Measurements from ENCODE around the gene RPL28. TPM values are rescaled to one million over a fixed set of nuclear protein-coding genes. Genes with fewer than 3 reads are reported as not detected.

Gene RPL28
- total RNA-seq, 2 donors from 2014 or later = 113 to 268 TPM

DNA sequence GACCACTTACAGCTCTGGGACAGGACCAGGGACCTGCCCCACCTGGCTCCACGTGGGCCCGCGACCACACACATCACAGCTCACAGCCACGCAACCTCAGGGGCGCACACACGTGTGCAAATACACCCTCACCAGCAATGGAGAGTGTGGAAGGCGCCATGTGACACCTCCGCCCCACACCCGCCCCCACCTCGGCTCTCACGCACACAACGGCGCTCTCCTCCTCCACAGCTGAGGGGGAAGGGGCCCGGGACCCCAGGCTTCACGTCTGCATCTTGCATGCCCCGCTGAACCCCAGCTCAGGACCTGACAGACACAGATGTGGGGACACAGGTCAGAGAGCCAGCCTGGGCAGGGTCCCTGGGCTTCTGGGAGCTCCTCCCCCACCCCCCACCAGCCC is 63.7 kb downstream of the RPL28 start:
- Histone ChIP-seq H3K27ac (no peak overlapping the region), H3K9me3 (no peaks in the 10 kb centered on the region), H3K36me3 (replicated peaks in 1 of 2; ENCODE audit: insufficient read depth in 1 of 2, low read depth in 2 of 2) (no peaks in the 10 kb centered on the region), H3K4me1 (peaks cover 18% of the 10 kb centered on the region), H3K4me3 (no peak overlapping the region), H3K27me3 (peaks cover 0 to 14% of the 10 kb centered on the region in 2 donors)
- TF ChIP-seq POLR2A (IDR thresholded peaks at IDR 0.05) (no peak), CTCF (IDR thresholded peaks at IDR 0.05) (no peak)
- WGBS, 2 donors = 15% methylated on average over 10 of the region's 16 CpGs; no CpG with 5 or more reads in 1 of the 2 donors
- no peak for DNase-seq
- intact Hi-C loops (cut with DNase I) = no loop called here
- no peak for ATAC-seq

DNA sequence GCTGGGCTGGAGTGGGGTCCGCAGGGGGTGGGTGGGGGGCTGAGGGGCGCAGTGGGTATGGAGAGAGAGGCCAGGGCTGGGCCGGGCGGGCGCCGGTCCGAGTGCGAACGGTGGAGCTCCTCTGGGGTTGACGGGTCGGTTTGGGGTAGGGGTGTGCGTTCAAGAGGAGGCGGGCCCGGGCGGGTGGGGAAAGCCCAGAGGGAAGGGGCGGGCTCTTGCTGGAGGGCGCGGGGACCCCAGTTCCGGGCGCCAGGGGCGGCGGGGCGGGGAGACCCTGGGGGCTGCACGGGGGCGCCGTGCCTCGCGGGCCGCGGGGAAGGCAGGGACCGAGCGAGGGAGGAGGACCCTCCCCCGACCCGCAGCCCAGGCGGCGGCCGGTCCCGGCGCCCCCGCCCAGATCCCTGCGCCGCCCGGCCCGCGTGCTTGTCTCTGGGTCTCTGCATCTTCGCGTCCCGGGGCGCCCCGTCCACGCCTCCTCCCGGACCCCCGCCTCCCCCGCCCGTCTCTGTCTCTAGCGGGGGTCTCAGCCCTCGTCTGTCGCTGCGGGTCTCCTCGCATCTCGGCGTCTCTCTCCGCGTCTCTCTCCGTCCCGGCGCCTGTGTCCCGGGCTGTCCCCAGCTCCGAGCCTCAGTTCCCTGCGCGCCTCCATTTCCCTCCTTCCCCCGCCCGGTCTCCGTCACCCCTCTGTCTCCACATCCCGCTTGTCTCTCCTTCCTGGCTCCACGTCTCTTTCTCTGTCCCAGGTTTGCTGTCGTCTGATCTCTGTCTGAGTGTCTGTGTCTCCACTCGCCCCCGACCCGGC is 65.6 kb downstream of the RPL28 start:
- ATAC-seq (no peak), DNase-seq (no peak)
- Histone ChIP-seq H3K27ac (no peak overlapping the region), H3K4me1 (peaks cover 18% of the 10 kb centered on the region), H3K36me3 (replicated peaks in 1 of 2; ENCODE audit: insufficient read depth in 1 of 2, low read depth in 2 of 2) (no peaks in the 10 kb centered on the region), H3K27me3 (peaks cover 0 to 14% of the 10 kb centered on the region in 2 donors), H3K9me3 (no peaks in the 10 kb centered on the region), H3K4me3 (no peak overlapping the region)
- no peak for TF ChIP-seq POLR2A (IDR thresholded peaks at IDR 0.05)
- TF ChIP-seq CTCF (IDR thresholded peaks at IDR 0.05) = no peak
- 2 to 6% methylated on average over 17 to 65 of the region's 80 CpGs for whole genome bisulfite sequencing, 2 donors
- intact Hi-C loops (cut with DNase I) = no loop called here

DNA sequence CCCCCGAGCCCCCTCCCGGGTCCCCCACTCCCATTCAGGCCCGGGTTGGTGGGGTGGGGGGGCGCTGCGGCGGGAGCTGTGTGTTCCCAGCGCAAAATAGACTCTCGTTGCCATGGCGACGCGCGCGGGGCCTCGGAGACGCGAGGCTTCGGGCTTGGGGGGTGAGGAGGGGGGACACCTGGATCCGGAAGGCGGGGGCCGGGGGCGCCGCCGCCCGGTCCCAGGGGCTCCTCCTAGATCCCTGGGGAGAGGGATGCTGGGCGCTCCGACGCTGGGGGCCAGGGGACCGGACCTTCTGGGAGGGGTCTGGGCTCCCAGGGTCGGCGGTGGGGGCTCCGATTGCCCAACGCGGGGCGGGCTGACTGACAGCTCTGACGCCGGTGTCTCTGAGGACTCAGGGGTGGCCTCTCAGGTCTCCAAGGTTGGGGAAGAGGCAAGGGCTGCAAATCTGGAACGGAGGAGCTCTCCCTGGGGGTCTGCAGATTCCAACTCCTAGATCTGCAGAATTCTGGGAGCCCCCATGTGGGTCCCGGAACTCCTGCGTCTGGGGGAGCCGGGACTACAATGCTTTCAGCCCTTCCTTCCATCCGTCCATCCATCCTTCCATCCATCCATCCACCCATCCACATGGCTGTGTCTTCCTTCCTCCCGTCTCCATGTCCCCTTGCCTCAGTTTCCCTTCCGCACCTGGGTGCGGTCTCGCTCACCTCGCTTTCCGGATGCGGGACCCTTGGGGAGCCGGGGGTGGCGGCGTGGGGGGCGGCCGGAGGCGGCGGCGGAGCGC is 66.4 kb downstream of the RPL28 start:
- H3K27ac ChIP-seq = no peak overlapping the region
- ATAC-seq (no peak), DNase-seq (no peak)
- no peaks in the 10 kb centered on the region for H3K9me3 ChIP-seq
- H3K4me3 ChIP-seq = no peak overlapping the region
- no peak for TF ChIP-seq POLR2A (IDR thresholded peaks at IDR 0.05)
- TF ChIP-seq CTCF (IDR thresholded peaks at IDR 0.05) = no peak
- intact Hi-C loops (cut with DNase I) = no loop called here
- H3K27me3 ChIP-seq = peaks cover 0 to 14% of the 10 kb centered on the region in 2 donors
- peaks cover 18% of the 10 kb centered on the region for H3K4me1 ChIP-seq
- WGBS, 2 donors = 6 to 20% methylated on average over 25 to 37 of the region's 57 CpGs
- no peaks in the 10 kb centered on the region for H3K36me3 ChIP-seq (replicated peaks in 1 of 2; ENCODE audit: insufficient read depth in 1 of 2, low read depth in 2 of 2)

Other genes with a start within 250 kb of the RPL28 start
- not detected for gene TNNT1, start 236.7 kb upstream of the RPL28 start, total RNA-seq
- not detected for gene TNNI3, start 228.2 kb upstream of the RPL28 start, total RNA-seq
- 1 to 10 TPM; 1.6 TPM for gene DNAAF3, start 219.3 kb upstream of the RPL28 start, total RNA-seq
- gene SYT5, start 205.6 kb upstream of the RPL28 start, total RNA-seq = under 1 TPM in 1 of 2 donors, not detected in 1; 0.26 TPM
- gene PTPRH, start 176.4 kb upstream of the RPL28 start, total RNA-seq = 10 to 100 TPM; 14.8 to 15.8 TPM
- 1 to 10 TPM; 1.6 to 3.0 TPM for gene TMEM86B, start 157.2 kb upstream of the RPL28 start, total RNA-seq
- gene PPP6R1, start 126.9 kb upstream of the RPL28 start, total RNA-seq = 10 to 100 TPM; 19.2 to 20.8 TPM
- gene HSPBP1, start 105.8 kb upstream of the RPL28 start, total RNA-seq = 10 to 100 TPM; 12.5 to 51.1 TPM
- gene BRSK1, start 101.9 kb upstream of the RPL28 start, total RNA-seq = 1 to 10 TPM in 1 of 2 donors, under 1 TPM in 1; 0.66 to 1.0 TPM
- gene TMEM150B, start 60.6 kb upstream of the RPL28 start, total RNA-seq = 1 to 10 TPM in 1 of 2 donors, not detected in 1; 1.0 TPM
- gene KMT5C, start 46.1 kb upstream of the RPL28 start, total RNA-seq = 10 to 100 TPM; 14.8 to 17.6 TPM
- 1 to 10 TPM in 1 of 2 donors, not detected in 1; 1.6 TPM for gene COX6B2, start 31.2 kb upstream of the RPL28 start, total RNA-seq
- not detected for gene GARIN5B, start 22.7 kb upstream of the RPL28 start, total RNA-seq
- gene IL11, start 15.5 kb upstream of the RPL28 start, total RNA-seq = not detected
- gene TMEM190, start 9.1 kb upstream of the RPL28 start, total RNA-seq = not detected
- 10 to 100 TPM; 12.5 to 53.4 TPM for gene TMEM238, start 1.6 kb upstream of the RPL28 start, total RNA-seq
- 1 to 10 TPM; 6.5 to 7.9 TPM for gene UBE2S, start 21.9 kb downstream of the RPL28 start, total RNA-seq
- gene SHISA7, start 57.4 kb downstream of the RPL28 start, total RNA-seq = not detected
- 10 to 100 TPM; 38.4 to 75.8 TPM for gene ISOC2, start 75.7 kb downstream of the RPL28 start, total RNA-seq
- gene C19orf85, start 78.8 kb downstream of the RPL28 start, total RNA-seq = not detected
- 1 to 10 TPM; 3.4 to 8.2 TPM for gene ZNF628, start 90.7 kb downstream of the RPL28 start, total RNA-seq
- 1 to 10 TPM; 4.2 to 8.2 TPM for gene NAT14, start 99.3 kb downstream of the RPL28 start, total RNA-seq
- gene SSC5D, start 102.5 kb downstream of the RPL28 start, total RNA-seq = 1 to 10 TPM; 2.6 to 3.3 TPM
- gene SBK2, start 151.2 kb downstream of the RPL28 start, total RNA-seq = not detected
- gene SBK3, start 159.6 kb downstream of the RPL28 start, total RNA-seq = not detected
- gene ZNF579, start 194.9 kb downstream of the RPL28 start, total RNA-seq = 1 to 10 TPM; 3.3 to 6.2 TPM
- gene FIZ1, start 213.6 kb downstream of the RPL28 start, total RNA-seq = 10 to 100 TPM in 1 of 2 donors, 1 to 10 TPM in 1; 5.7 to 13.5 TPM
- gene ZNF524, start 214.4 kb downstream of the RPL28 start, total RNA-seq = 10 to 100 TPM; 29.7 to 45.4 TPM
- gene ZNF865, start 219.7 kb downstream of the RPL28 start, total RNA-seq = 10 to 100 TPM in 1 of 2 donors, 1 to 10 TPM in 1; 6.5 to 14.8 TPM
- 1 to 10 TPM; 6.9 to 9.6 TPM for gene ZNF784, start 238.6 kb downstream of the RPL28 start, total RNA-seq